Endothelial cell of umbilical vein (primary cell): ENCODE results near the gene SNRNP200. TPM values are rescaled to one million over a fixed set of nuclear protein-coding genes. Genes with fewer than 3 reads are reported as not detected.

Experiments
- BruUV-seq: library from RNA; stranded (reverse); fragments of 400-500 nt; replicated peaks from 2 replicates; lab custom pipeline; 2021; lab: Mats Ljungman, UMichigan
- CTCF ChIA-PET: fragments of 300-600, 350-600 bp; sonication (Branson Sonifier 250); formaldehyde crosslinking; loops from one replicate; lab custom pipeline; 2021; ENCODE audit warnings: antibody characterized with exemption, inconsistent platforms; lab: Charles Lee
- POLR2A ChIA-PET: fragments of 300-600, 350-600 bp; sonication (Branson Sonifier 250); formaldehyde crosslinking; loops from one replicate; lab custom pipeline; 2021; ENCODE audit warnings: antibody characterized with exemption, inconsistent platforms; lab: Charles Lee
- DNase-seq: peaks from one replicate; pipeline ENCODE4 v3.0.0-alpha.2; 2011; ENCODE audit warnings: low read depth, low spot score
- FAIRE-seq: peaks from 2 replicates; lab custom pipeline; 2011; peaks lifted over from hg19 to GRCh38; lab: Jason Lieb, UNC
- H2AFZ ChIP-seq: 2 replicates; pipeline ENCODE4 v1.6.0; 2012; ENCODE audit warnings: low read depth, low read length, control low read depth, inconsistent platforms
- H3K27ac ChIP-seq: 2 replicates; pipeline ENCODE4 v1.5.1; 2011; ENCODE audit warnings: low read depth, mild to moderate bottlenecking, control low read depth, low read length, moderate library complexity; ENCODE audit not compliant: insufficient read depth
- H3K27me3 ChIP-seq, 2 experiments: 2 replicates each; pipeline versions ENCODE4 v1.6.0 to v1.6.1; 2011; ENCODE audit warnings: low read length in 2 of 2, mixed read lengths in 1 of 2; ENCODE audit not compliant: control insufficient read depth in 2 of 2, insufficient read depth in 2 of 2
- H3K36me3 ChIP-seq, 2 experiments: 2 replicates in 1 of 2; 3 replicates in 1 of 2; pipeline ENCODE4 v1.5.1; 2011; ENCODE audit warnings: low read length in 2 of 2, mild to moderate bottlenecking in 1 of 2, moderate library complexity in 1 of 2; ENCODE audit not compliant: control insufficient read depth in 2 of 2, insufficient read depth in 2 of 2; ENCODE audit errors: extremely low read depth in 1 of 2
- H3K4me1 ChIP-seq: 3 replicates; pipeline ENCODE4 v1.5.1; 2011; ENCODE audit warnings: mild to moderate bottlenecking, low read length; ENCODE audit not compliant: control insufficient read depth, insufficient read depth; ENCODE audit errors: extremely low read depth
- H3K4me2 ChIP-seq: 2 replicates; pipeline ENCODE4 v1.6.1; 2011; ENCODE audit warnings: low read length, control low read depth, mixed read lengths; ENCODE audit not compliant: insufficient read depth
- H3K4me3 ChIP-seq, 3 experiments: fragments of 200-600 bp in 1 of 3; sonication (generic), shearing (Covaris generic) in 1 of 3; replicated peaks in 1 of 3; 2 replicates each; pipeline ENCODE4 v1.5.1; 2011 to 2016; ENCODE audit warnings: control low read depth in 3 of 3, low read length in 3 of 3, mild to moderate bottlenecking in 2 of 3, inconsistent platforms in 1 of 3, low read depth in 1 of 3, moderate library complexity in 1 of 3; ENCODE audit not compliant: insufficient read depth in 1 of 3
- H3K79me2 ChIP-seq: 2 replicates; pipeline ENCODE4 v1.6.0; 2012; ENCODE audit warnings: low read length, inconsistent platforms; ENCODE audit not compliant: control insufficient read depth, insufficient read depth
- H3K9ac ChIP-seq: replicated peaks from 2 replicates; pipeline ENCODE3; 2011; ENCODE audit warnings: low read length, control low read depth; ENCODE audit not compliant: insufficient read depth; ENCODE audit errors: extremely low read depth
- H3K9me1 ChIP-seq: replicated peaks from 3 replicates; pipeline ENCODE4 v1.6.0; 2011; ENCODE audit warnings: mild to moderate bottlenecking, low read length; ENCODE audit not compliant: control insufficient read depth, insufficient read depth; ENCODE audit errors: extremely low read depth
- H3K9me3 ChIP-seq: replicated peaks from 2 replicates; pipeline ENCODE4 v1.5.1; 2012; ENCODE audit warnings: low read length, inconsistent platforms; ENCODE audit not compliant: control insufficient read depth, insufficient read depth
- H4K20me1 ChIP-seq: replicated peaks from 2 replicates; pipeline ENCODE3; 2011; ENCODE audit warnings: mild to moderate bottlenecking, low read length; ENCODE audit not compliant: control insufficient read depth, insufficient read depth; ENCODE audit errors: extremely low read depth
- EZH2 ChIP-seq: IDR thresholded peaks from 2 replicates; pipeline ENCODE4 v1.6.1; 2012; ENCODE audit warnings: borderline replicate concordance, low read depth, mild to moderate bottlenecking, moderate library complexity, low read length, inconsistent platforms; ENCODE audit not compliant: severe bottlenecking
- FOS ChIP-seq: IDR thresholded peaks from 2 replicates; pipeline ENCODE4 v1.6.1; 2011; ENCODE audit warnings: mild to moderate bottlenecking, low read length, moderate library complexity, borderline replicate concordance; ENCODE audit not compliant: insufficient read depth
- GATA2 ChIP-seq: IDR thresholded peaks from 2 replicates; pipeline ENCODE4 v1.7.0; 2011; ENCODE audit warnings: low read depth, mild to moderate bottlenecking, moderate library complexity, mixed read lengths, low read length; ENCODE audit not compliant: insufficient read length, insufficient read depth
- JUN ChIP-seq: IDR thresholded peaks from 2 replicates; pipeline ENCODE4 v1.6.1; 2011; ENCODE audit warnings: borderline replicate concordance, low read depth; ENCODE audit not compliant: insufficient read length, insufficient read depth
- MAX ChIP-seq: IDR thresholded peaks from 2 replicates; pipeline ENCODE4 v1.6.1; 2011; ENCODE audit not compliant: insufficient read depth, insufficient read length
- MYC ChIP-seq: IDR thresholded peaks from one replicate; pipeline ENCODE4 v1.6.1; 2011; ENCODE audit warnings: mild to moderate bottlenecking, low read depth, low read length
- POLR2A ChIP-seq: IDR thresholded peaks from 2 replicates; pipeline ENCODE4 v1.6.1; 2012; ENCODE audit warnings: low read depth, mild to moderate bottlenecking, control low read depth, low read length
- POLR2AphosphoS5 ChIP-seq: IDR thresholded peaks from 2 replicates; pipeline ENCODE4 v1.6.1; 2012; ENCODE audit warnings: low read depth, mild to moderate bottlenecking, control low read depth, low read length, moderate library complexity; ENCODE audit not compliant: insufficient read depth
- dilution Hi-C: fragments of 300-500 bp; cut with MboI; formaldehyde crosslinking; loops from one replicate; pipeline ENCODE4 v1.15.0; 2019; ENCODE audit warnings: low sequenced_read_pairs; ENCODE audit not compliant: extremely low pct_ligation_motif_present
- intact Hi-C: fragments of 100-400 bp; cut with micrococcal nuclease; formaldehyde crosslinking; loops from one replicate; pipeline ENCODE4 v1.10.0; 2022
- polyA plus RNA-seq, 4 experiments: library from polyadenylated mRNA; depleted of rRNA in 3 of 4; stranded (reverse) in 3 of 4; unstranded in 1 of 4; fragments of >200 nt; gene quantifications; 2 replicates each; pipeline versions ENCODE4 v1.2.1 to v1.2.3, GENCODE V29; 2011 to 2012; ENCODE audit warnings: missing spikeins in 1 of 4
- total RNA-seq: library from RNA; stranded (reverse); gene quantifications from 2 replicates; pipeline ENCODE4 v1.2.3, GENCODE V29; 2021
- TF ChIP-seq, protein P1 (sequence below), 2 donors: IDR thresholded peaks; 1 replicate in 1 of 2; 2 replicates in 1 of 2; pipeline ENCODE4 v1.5.1; 2011; ENCODE audit warnings: low read length in 2 of 2, mild to moderate bottlenecking in 2 of 2, moderate library complexity in 2 of 2, control low read depth in 1 of 2, inconsistent platforms in 1 of 2, low read depth in 1 of 2; ENCODE audit not compliant: insufficient read depth in 1 of 2; ENCODE audit errors: extremely low read depth in 1 of 2

SNRNP200 gene
- total and polyA plus RNA-seq, 2 donors (not counting 3 experiments of a cell fraction or from before 2014, with no cell fraction given): 124 to 155 TPM

GRCh38 chr2:96291751-96292150 is 13.6 kb downstream of the SNRNP200 start:
- Histone ChIP-seq H3K4me1 (no peaks in the 10 kb centered on the region), H4K20me1 (no peaks in the 10 kb centered on the region), H3K9ac (no peak overlapping the region), H3K4me2 (no peak overlapping the region), H3K9me3 (no peaks in the 10 kb centered on the region), H3K27me3 (no peaks in the 10 kb centered on the region), H3K36me3 (peaks cover 30 to 68% of the 10 kb centered on the region in 2 experiments), H3K27ac (no peak overlapping the region), H3K4me3 (no peak overlapping the region), H2AFZ (no peak overlapping the region), H3K9me1 (no peaks in the 10 kb centered on the region), H3K79me2 (no peaks in the 10 kb centered on the region)
- TF ChIP-seq POLR2AphosphoS5 (no peak), FOS (no peak), MAX (no peak), POLR2A (no peak), EZH2 (no peak), MYC (no peak), JUN (no peak), GATA2 (no peak)
- TF ChIP-seq, protein P1, sequence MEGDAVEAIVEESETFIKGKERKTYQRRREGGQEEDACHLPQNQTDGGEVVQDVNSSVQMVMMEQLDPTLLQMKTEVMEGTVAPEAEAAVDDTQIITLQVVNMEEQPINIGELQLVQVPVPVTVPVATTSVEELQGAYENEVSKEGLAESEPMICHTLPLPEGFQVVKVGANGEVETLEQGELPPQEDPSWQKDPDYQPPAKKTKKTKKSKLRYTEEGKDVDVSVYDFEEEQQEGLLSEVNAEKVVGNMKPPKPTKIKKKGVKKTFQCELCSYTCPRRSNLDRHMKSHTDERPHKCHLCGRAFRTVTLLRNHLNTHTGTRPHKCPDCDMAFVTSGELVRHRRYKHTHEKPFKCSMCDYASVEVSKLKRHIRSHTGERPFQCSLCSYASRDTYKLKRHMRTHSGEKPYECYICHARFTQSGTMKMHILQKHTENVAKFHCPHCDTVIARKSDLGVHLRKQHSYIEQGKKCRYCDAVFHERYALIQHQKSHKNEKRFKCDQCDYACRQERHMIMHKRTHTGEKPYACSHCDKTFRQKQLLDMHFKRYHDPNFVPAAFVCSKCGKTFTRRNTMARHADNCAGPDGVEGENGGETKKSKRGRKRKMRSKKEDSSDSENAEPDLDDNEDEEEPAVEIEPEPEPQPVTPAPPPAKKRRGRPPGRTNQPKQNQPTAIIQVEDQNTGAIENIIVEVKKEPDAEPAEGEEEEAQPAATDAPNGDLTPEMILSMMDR (IDR thresholded peaks at IDR 0.05; ENCODE audit: extremely low read depth in 1 of 2, insufficient read depth in 1 of 2, low read depth in 1 of 2, low read length in 2 of 2): no peak
- BruUV-seq: no TSS peak
- ChIA-PET POLR2A (no interaction called here), CTCF (no interaction called here)
- DNase-seq (no peak), FAIRE-seq (no peak)
- dilution Hi-C loops: no loop called here
- intact Hi-C loops: no loop called here
